CD14-positive monocyte (primary cell): ENCODE measurements around the gene CT45A3. TPM values are rescaled to one million over a fixed set of nuclear protein-coding genes. Genes with fewer than 3 reads are reported as not detected.
"Not testable (repeated sequence)": the region's sequence is repeated elsewhere in the genome, so short reads cannot be mapped to it uniquely, and the experiment has no call there.

Source experiments
- DNase-seq, 3 donors: peaks; one replicate each; pipeline ENCODE4 v3.0.0-alpha.2; 2011 to 2022
- H2AFZ ChIP-seq: 2 replicates; pipeline ENCODE4 v1.6.0; 2012; ENCODE audit warnings: mild to moderate bottlenecking, low read depth, low read length, inconsistent platforms; ENCODE audit not compliant: insufficient read depth, poor library complexity, severe bottlenecking
- H3K27ac ChIP-seq, 2 donors: 1 replicate in 1 of 2; 2 replicates in 1 of 2; pipeline ENCODE4 v1.5.1; 2012 to 2013; ENCODE audit warnings: low read length in 2 of 2, control low read depth in 1 of 2, inconsistent platforms in 1 of 2, low read depth in 1 of 2, mild to moderate bottlenecking in 1 of 2
- H3K27me3 ChIP-seq, 2 donors: one replicate each; pipeline versions ENCODE4 v1.6.0 to v1.6.1; 2011 to 2013; ENCODE audit warnings: low read length in 2 of 2; ENCODE audit not compliant: control insufficient read depth in 2 of 2, insufficient read depth in 2 of 2
- H3K36me3 ChIP-seq, 2 donors: replicated peaks in 1 of 2; 1 replicate in 1 of 2; 2 replicates in 1 of 2; pipeline versions ENCODE4 v1.5.1 to v1.6.1; 2012 to 2013; ENCODE audit warnings: low read length in 2 of 2, control low read depth in 1 of 2, inconsistent platforms in 1 of 2, mild to moderate bottlenecking in 1 of 2; ENCODE audit not compliant: insufficient read depth in 2 of 2, control insufficient read depth in 1 of 2
- H3K4me1 ChIP-seq, 2 donors: 1 replicate in 1 of 2; 2 replicates in 1 of 2; pipeline versions ENCODE4 v1.5.1 to v1.6.1; 2012 to 2013; ENCODE audit warnings: low read length in 2 of 2, control low read depth in 1 of 2, inconsistent platforms in 1 of 2, mild to moderate bottlenecking in 1 of 2, moderate library complexity in 1 of 2; ENCODE audit not compliant: insufficient read depth in 2 of 2, control insufficient read depth in 1 of 2
- H3K4me2 ChIP-seq: replicated peaks from 2 replicates; pipeline ENCODE3; 2012; ENCODE audit warnings: low read length, moderate library complexity, mild to moderate bottlenecking; ENCODE audit not compliant: poor library complexity, severe bottlenecking; ENCODE audit errors: extremely low read depth
- H3K4me3 ChIP-seq, 3 experiments: fragments of 200-600 bp in 1 of 3; sonication (generic) in 1 of 3; replicated peaks in 1 of 3; 1 replicate in 2 of 3; 2 replicates in 1 of 3; pipeline ENCODE4 v1.5.1; 2011 to 2013; ENCODE audit warnings: low read length in 3 of 3, mild to moderate bottlenecking in 3 of 3, control low read depth in 2 of 3, low read depth in 2 of 3, inconsistent platforms in 1 of 3, moderate library complexity in 1 of 3
- H3K79me2 ChIP-seq: 2 replicates; pipeline ENCODE4 v1.6.0; 2012; ENCODE audit warnings: mild to moderate bottlenecking, control low read depth, inconsistent platforms, low read length, moderate library complexity; ENCODE audit not compliant: insufficient read depth
- H3K9ac ChIP-seq: 2 replicates; pipeline ENCODE4 v1.6.0; 2017; ENCODE audit warnings: low read length, mild to moderate bottlenecking; ENCODE audit not compliant: insufficient read depth, poor library complexity, severe bottlenecking
- H3K9me3 ChIP-seq, 2 donors: replicated peaks in 1 of 2; 1 replicate in 1 of 2; 2 replicates in 1 of 2; pipeline versions ENCODE4 v1.5.1 to v1.6.1; 2012 to 2013; ENCODE audit warnings: low read length in 2 of 2, control low read depth in 1 of 2; ENCODE audit not compliant: control insufficient read depth in 1 of 2, insufficient read depth in 1 of 2
- H4K20me1 ChIP-seq: 2 replicates; pipeline ENCODE4 v1.6.0; 2012; ENCODE audit warnings: mild to moderate bottlenecking, low read length, control low read depth, moderate library complexity; ENCODE audit not compliant: insufficient read depth
- H3K27ac Mint-ChIP-seq, 7 donors: one replicate each; pipeline ENCODE4 v1.8.0; 2020; ENCODE audit warnings: mild to moderate bottlenecking in 7 of 7, mixed read lengths in 7 of 7, moderate library complexity in 6 of 7, inconsistent platforms in 2 of 7
- H3K27me3 Mint-ChIP-seq, 3 donors: one replicate each; pipeline ENCODE4 v1.8.0; 2021 to 2022; ENCODE audit warnings: low read depth in 3 of 3, mild to moderate bottlenecking in 3 of 3, mixed read lengths in 3 of 3, moderate library complexity in 3 of 3, inconsistent platforms in 1 of 3
- H3K36me3 Mint-ChIP-seq, 2 donors: one replicate each; pipeline ENCODE4 v1.8.0; 2020; ENCODE audit warnings: mixed read lengths in 2 of 2, inconsistent platforms in 1 of 2, mild to moderate bottlenecking in 1 of 2
- H3K4me1 Mint-ChIP-seq: one replicate; pipeline ENCODE4 v1.8.0; 2020; ENCODE audit warnings: mild to moderate bottlenecking, mixed read lengths
- H3K4me3 Mint-ChIP-seq, 2 donors: one replicate each; pipeline ENCODE4 v1.8.0; 2020; ENCODE audit warnings: mild to moderate bottlenecking in 2 of 2, mixed read lengths in 2 of 2, moderate library complexity in 1 of 2
- H3K9me3 Mint-ChIP-seq, 7 donors: one replicate each; pipeline ENCODE4 v1.8.0; 2020 to 2022; ENCODE audit warnings: mixed read lengths in 7 of 7, mild to moderate bottlenecking in 6 of 7, moderate library complexity in 6 of 7, inconsistent platforms in 2 of 7
- WGBS: methylation state at CpG from one replicate; pipeline ENCODE4 v1.1.5; 2013; ENCODE audit warnings: missing lambda C conversion rate; ENCODE audit not compliant: insufficient coverage; 5-methylcytosine and 5-hydroxymethylcytosine counted together
- intact Hi-C, 2 donors: fragments of 100-400 bp; cut with micrococcal nuclease; formaldehyde crosslinking; loops; one replicate each; pipeline versions ENCODE4 v1.15.0 to v1.15.1; 2023
- polyA plus RNA-seq, 3 donors: library from polyadenylated mRNA; depleted of rRNA in 1 of 3; unstranded in 2 of 3; stranded (reverse) in 1 of 3; fragments of 300-500 nt in 2 of 3; fragments of >200 nt in 1 of 3; fragmentation: Illumina TruSeq in 2 of 3; gene quantifications; 1 replicate in 2 of 3; 2 replicates in 1 of 3; pipeline ENCODE4 v1.2.3, GENCODE V29; 2012 to 2021
- small RNA-seq: library from RNA; depleted of rRNA; stranded (forward); fragments of <200 nt; gene quantifications from one replicate; pipeline ENCODE3, GENCODE V24; 2012; ENCODE audit warnings: low read depth; ENCODE audit not compliant: insufficient read length
- TF ChIP-seq, protein P1 (sequence below): fragments of 200-600 bp; IDR thresholded peaks from one replicate; pipeline ENCODE4 v1.8.0; 2022; ENCODE audit warnings: antibody characterized with exemption, mild to moderate bottlenecking

The CT45A3 gene
- polyA plus RNA-seq, 3 donors: not detected

DNA sequence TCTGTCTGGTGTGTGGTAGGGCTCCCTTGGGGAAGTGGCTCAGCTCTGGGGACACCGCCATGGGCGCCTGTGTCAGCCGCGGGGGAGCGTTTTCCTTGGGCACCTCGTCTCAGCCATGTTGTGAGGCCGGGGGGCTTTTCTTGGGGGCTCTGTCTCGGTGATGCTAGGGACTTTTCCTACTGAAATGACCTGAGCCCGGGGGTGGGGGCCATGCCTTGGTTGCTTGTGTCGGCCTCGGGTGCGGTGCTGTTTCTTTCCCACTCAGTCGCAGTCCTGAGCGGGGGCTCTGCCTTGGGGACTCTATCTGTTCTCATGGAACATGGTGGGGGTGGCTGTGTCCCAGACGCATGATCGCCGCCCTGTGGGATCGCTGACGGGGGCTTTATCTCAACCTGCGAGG is 54.2 kb downstream of the CT45A3 start:
- TF ChIP-seq, protein P1, sequence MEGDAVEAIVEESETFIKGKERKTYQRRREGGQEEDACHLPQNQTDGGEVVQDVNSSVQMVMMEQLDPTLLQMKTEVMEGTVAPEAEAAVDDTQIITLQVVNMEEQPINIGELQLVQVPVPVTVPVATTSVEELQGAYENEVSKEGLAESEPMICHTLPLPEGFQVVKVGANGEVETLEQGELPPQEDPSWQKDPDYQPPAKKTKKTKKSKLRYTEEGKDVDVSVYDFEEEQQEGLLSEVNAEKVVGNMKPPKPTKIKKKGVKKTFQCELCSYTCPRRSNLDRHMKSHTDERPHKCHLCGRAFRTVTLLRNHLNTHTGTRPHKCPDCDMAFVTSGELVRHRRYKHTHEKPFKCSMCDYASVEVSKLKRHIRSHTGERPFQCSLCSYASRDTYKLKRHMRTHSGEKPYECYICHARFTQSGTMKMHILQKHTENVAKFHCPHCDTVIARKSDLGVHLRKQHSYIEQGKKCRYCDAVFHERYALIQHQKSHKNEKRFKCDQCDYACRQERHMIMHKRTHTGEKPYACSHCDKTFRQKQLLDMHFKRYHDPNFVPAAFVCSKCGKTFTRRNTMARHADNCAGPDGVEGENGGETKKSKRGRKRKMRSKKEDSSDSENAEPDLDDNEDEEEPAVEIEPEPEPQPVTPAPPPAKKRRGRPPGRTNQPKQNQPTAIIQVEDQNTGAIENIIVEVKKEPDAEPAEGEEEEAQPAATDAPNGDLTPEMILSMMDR: no peak
- Histone ChIP-seq H3K4me3 (no peak overlapping the region), H3K36me3 (no peaks in the 10 kb centered on the region), H3K4me2 (no peak overlapping the region), H2AFZ (no peak overlapping the region), H3K4me1 (no peaks in the 10 kb centered on the region), H4K20me1 (no peaks in the 10 kb centered on the region), H3K27ac (no peak overlapping the region), H3K9me3 (no peaks in the 10 kb centered on the region), H3K9ac (no peak overlapping the region), H3K79me2 (no peaks in the 10 kb centered on the region), H3K27me3 (no peaks in the 10 kb centered on the region)
- Mint-ChIP-seq H3K36me3 (no peaks in the 10 kb centered on the region), H3K4me1 (no peaks in the 10 kb centered on the region), H3K27me3 (peaks cover 0 to 2% (median 0%) of the 10 kb centered on the region in 3 donors), H3K27ac (peak overlapping the region in 1 of 7 donors; percentile 40), H3K9me3 (peaks cover 0 to 5% (median 2%) of the 10 kb centered on the region in 7 donors), H3K4me3 (no peak overlapping the region)
- DNase-seq: no peak
- intact Hi-C loops: no loop called here
- WGBS: no CpG with 5 or more reads among the region's 20 CpGs

DNA sequence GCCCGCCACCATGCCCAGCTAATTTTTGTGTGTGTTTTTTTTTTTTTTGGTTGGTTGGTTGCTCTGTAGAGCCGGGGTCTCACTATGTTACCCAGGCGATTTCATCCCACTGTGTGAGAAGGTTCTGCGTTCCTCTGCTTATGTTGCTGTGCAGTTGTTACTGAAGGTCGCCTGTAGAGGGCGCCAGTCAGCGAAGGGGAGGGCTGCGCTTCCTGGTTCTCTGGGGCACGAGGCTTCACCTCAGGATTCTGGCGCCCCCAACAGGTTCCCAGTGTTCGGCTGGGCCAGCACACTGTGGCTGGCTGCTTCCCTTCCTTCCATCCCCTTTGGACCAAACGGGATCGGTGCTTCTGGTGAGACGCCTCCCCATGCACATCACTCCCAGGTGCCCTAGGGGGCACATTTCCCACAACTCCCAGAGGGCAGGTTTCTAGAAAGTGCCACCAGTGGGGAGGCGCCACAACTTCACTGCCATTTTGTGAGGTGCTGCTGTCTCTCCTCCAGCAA is 54.8 kb downstream of the CT45A3 start, which contains the start of gene CT45A1:
Gene CT45A1 (plus strand): TSS at position 457 of the 507 bp plus-strand sequence. CDS start 5,302 bp downstream, outside the sequence.
- DNase-seq: peak in 1 of 3 donors; percentile 2
- not testable (repeated sequence) for H3K4me1 ChIP-seq

More for the DNA sequence above, 54.8 kb downstream of the CT45A3 start, which contains the start of gene CT45A1:
- H3K27me3 ChIP-seq, H3K79me2 ChIP-seq, H3K27ac ChIP-seq, H3K9me3 ChIP-seq, H3K36me3 ChIP-seq, H3K36me3 Mint-ChIP-seq, H3K4me1 Mint-ChIP-seq, H4K20me1 ChIP-seq, H3K9ac ChIP-seq, H2AFZ ChIP-seq, H3K27me3 Mint-ChIP-seq, H3K9me3 Mint-ChIP-seq, H3K4me3 ChIP-seq, H3K4me2 ChIP-seq, H3K4me3 Mint-ChIP-seq, intact Hi-C loops: not testable (repeated sequence)
- TF ChIP-seq, protein P1: peak; percentile 15
- H3K27ac Mint-ChIP-seq: peak within 1 kb of the TSS in 2 of 7 donors; percentile 40 to 50
- WGBS: 76% methylated on average over 9 of the region's 15 CpGs

Small RNAs within 50 kb of the gene (small RNA-seq; reads per million reads assigned to genes)
- gene AC240442.1: not detected

Other genes starting within 250 kb of the CT45A3 start
- gene INTS6L, start 247.5 kb downstream of the CT45A3 start, polyA plus RNA-seq: 10 to 100 TPM in 1 of 3 donors, 1 to 10 TPM in 2; 2.7 to 29.0 (median 3.0) TPM
- not detected for gene CT45A1, start 54.6 kb downstream of the CT45A3 start, polyA plus RNA-seq
- not detected for gene CT45A5, start 17.3 kb upstream of the CT45A3 start, polyA plus RNA-seq
- not detected for gene CT45A6, start 34.6 kb upstream of the CT45A3 start, polyA plus RNA-seq
- not detected for gene CT45A2, start 51.8 kb upstream of the CT45A3 start, polyA plus RNA-seq
- not detected for gene CT45A7, start 69.1 kb upstream of the CT45A3 start, polyA plus RNA-seq
- gene CT45A8, start 86.3 kb upstream of the CT45A3 start, polyA plus RNA-seq: not detected
- gene CT45A9, start 103.6 kb upstream of the CT45A3 start, polyA plus RNA-seq: not detected
- not detected for gene CT45A10, start 125.3 kb upstream of the CT45A3 start, polyA plus RNA-seq
- gene SAGE1, start 125.5 kb upstream of the CT45A3 start, polyA plus RNA-seq: not detected
- 10 to 100 TPM; 11.7 to 14.2 (median 11.8) TPM for gene MMGT1, start 205.8 kb upstream of the CT45A3 start, polyA plus RNA-seq
- gene SLC9A6, start 217.2 kb upstream of the CT45A3 start, polyA plus RNA-seq: 10 to 100 TPM in 2 of 3 donors, 1 to 10 TPM in 1; 5.8 to 15.7 (median 14.2) TPM